Heart left ventricle (tissue), 13 donors: Measurements from ENCODE around the gene FRG1.
"Not testable (repeated sequence)": the region's sequence is repeated elsewhere in the genome, so short reads cannot be mapped to it uniquely, and the experiment has no call there.

Source experiments
- POLR2A ChIP-seq, 2 donors: fragments of 450-650 bp; IDR thresholded peaks; one replicate each; pipeline ENCODE4 v1.6.1; 2017; ENCODE audit warnings: antibody characterized with exemption in 2 of 2, mild to moderate bottlenecking in 2 of 2, moderate library complexity in 2 of 2
- TF ChIP-seq, protein P1 (sequence below), 12 donors: fragments of 200-600 bp; sonication (generic) in 4 of 12; IDR thresholded peaks; one replicate each; pipeline versions ENCODE4 v1.5.0 to v1.8.0; 2018 to 2022; ENCODE audit warnings: antibody characterized with exemption in 12 of 12, mild to moderate bottlenecking in 5 of 12
- donor health status: ischemic (EF 13 %, LVEDD 7.1; RV severe dilation, severe dysfunction).
- donor health status: DM: no; HTN: yes; CAD: no.
- donor health status: DM: no; HTN: no; CAD: no.
- donor health status: ischemic (EF 25% LVEDD 6.9; RV normal size, moderate dysfunction).
- donor health status: ischemic (EF 25% LVEDD 5.7; RV mildly dilated, moderate dysfunction).
- donor health status: ischemic (EF 35%, LVEDD 5.7; RV mildly dilated, moderate dysfunction).
- donor health status: nonischemic (EF 11% LVEDD 7.7; RV severe dilation, severe dysfunction).
- donor health status: DM: yes; HTN: yes; CAD: no.
- donor health status: PGD.
- donor health status: ischemic (EF 29% LVEDD 5.4; RV normal size, mild dysfunction).
- donor health status: nonischemic (EF 23%, LVEDD 6.1; RV moderate dilation, normal function).

DNA sequence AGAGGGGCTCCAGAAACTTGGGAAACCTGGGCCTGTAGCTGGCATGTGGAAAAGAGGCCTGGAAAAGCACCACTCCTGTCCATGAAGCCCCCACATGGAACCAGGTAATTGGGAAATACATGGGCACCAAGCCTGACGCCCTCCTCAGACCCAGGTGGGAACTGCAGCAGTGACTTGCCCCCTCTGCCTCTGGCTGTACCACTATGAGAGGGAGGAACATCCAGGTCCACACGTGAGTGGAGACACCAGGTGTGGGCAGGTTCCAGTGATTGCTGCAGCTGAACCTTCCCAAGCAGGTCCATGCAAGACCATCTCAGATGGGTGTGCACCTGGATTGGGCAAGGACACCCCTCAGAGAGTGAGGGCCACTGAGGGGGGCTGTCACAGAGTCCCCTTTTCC is 39.6 kb downstream of the FRG1 start:
- TF ChIP-seq, protein P1, sequence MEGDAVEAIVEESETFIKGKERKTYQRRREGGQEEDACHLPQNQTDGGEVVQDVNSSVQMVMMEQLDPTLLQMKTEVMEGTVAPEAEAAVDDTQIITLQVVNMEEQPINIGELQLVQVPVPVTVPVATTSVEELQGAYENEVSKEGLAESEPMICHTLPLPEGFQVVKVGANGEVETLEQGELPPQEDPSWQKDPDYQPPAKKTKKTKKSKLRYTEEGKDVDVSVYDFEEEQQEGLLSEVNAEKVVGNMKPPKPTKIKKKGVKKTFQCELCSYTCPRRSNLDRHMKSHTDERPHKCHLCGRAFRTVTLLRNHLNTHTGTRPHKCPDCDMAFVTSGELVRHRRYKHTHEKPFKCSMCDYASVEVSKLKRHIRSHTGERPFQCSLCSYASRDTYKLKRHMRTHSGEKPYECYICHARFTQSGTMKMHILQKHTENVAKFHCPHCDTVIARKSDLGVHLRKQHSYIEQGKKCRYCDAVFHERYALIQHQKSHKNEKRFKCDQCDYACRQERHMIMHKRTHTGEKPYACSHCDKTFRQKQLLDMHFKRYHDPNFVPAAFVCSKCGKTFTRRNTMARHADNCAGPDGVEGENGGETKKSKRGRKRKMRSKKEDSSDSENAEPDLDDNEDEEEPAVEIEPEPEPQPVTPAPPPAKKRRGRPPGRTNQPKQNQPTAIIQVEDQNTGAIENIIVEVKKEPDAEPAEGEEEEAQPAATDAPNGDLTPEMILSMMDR (IDR thresholded peaks at IDR 0.05) = not testable (repeated sequence)
- not testable (repeated sequence) for TF ChIP-seq POLR2A (IDR thresholded peaks at IDR 0.05)
